Measurements from ENCODE around the gene SMG7. TPM values are rescaled to one million over a fixed set of nuclear protein-coding genes. Genes with fewer than 3 reads are reported as not detected.

The SMG7 gene
- total and polyA plus RNA-seq, 5 donors from 2014 or later = 13.6 to 66.1 (median 21.7) TPM

DNA sequence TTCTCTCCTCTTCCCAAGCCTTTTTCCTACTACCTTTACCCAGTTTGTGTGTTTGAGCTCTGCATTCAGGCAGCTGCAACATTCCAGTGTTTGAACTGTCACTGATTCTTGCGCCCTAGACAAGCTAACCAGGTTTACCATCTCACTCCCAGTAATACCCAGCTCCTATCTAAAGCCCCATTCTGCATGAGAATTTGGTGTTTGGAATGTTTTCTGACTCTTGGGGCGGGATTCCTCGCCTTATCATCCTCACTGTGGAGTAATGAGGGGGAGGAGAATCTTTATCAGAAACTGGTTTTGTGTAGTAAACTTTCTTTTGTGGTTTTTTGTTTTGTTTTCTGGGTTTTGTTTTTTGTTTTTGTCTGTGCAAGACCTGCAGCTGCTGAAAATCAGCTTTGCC is 81.5 kb downstream of the SMG7 start:
- peaks cover 72% of the 10 kb centered on the region for H3K36me3 ChIP-seq (ENCODE audit: control insufficient read depth, insufficient read depth, low read length)
- H3K36me3 Mint-ChIP-seq = peaks cover 33% of the 10 kb centered on the region
- no peak overlapping the region for H3K27ac ChIP-seq (ENCODE audit: insufficient read depth, low read length, poor library complexity, severe bottlenecking)

DNA sequence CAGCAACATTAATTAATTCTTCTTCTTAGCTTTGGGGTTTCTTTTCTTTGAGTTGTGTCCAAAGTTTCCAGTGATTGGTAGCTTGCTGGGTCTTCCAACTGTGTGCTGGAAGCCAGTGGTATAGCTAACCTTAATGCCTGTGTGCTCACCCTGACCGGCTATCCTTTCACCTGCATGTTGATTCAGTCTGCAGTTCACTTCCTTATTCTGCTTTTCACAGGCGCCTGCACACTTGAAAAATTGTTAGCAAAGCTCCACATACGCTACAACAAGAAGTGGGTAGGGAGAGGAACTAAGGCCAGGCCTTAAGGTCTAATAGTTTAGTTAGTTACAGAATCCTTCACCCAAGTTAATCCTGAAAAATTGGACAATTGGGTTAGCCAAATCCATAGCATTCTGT is 82.3 kb downstream of the SMG7 start:
- Mint-ChIP-seq H3K9me3 (no peaks in the 10 kb centered on the region), H3K36me3 (peaks cover 34% of the 10 kb centered on the region), H3K4me1 (peaks cover 0 to 5% (median 4%) of the 10 kb centered on the region in 4 donors), H3K27me3 (no peaks in the 10 kb centered on the region), H3K27ac (no peak overlapping the region), H3K4me3 (no peak overlapping the region)
- ATAC-seq (ENCODE audit: low read depth in 2 of 2) (no peak), DNase-seq (no peak)
- peaks cover 64% of the 10 kb centered on the region for H3K36me3 ChIP-seq (ENCODE audit: control insufficient read depth, insufficient read depth, low read length)
- H3K27me3 ChIP-seq (ENCODE audit: control insufficient read depth, insufficient read depth, low read length) = no peaks in the 10 kb centered on the region
- no peaks in the 10 kb centered on the region for H3K4me1 ChIP-seq (ENCODE audit: control insufficient read depth, insufficient read depth, low read length, poor library complexity, severe bottlenecking)
- no peak overlapping the region for H3K27ac ChIP-seq (ENCODE audit: insufficient read depth, low read length, poor library complexity, severe bottlenecking)
- H3K4me3 ChIP-seq (ENCODE audit: low read depth, low read length) = no peak overlapping the region
- no peaks in the 10 kb centered on the region for H3K9me3 ChIP-seq (ENCODE audit: control insufficient read depth in 2 of 2, low read length in 2 of 2)

More for the DNA sequence above, 81.5 kb downstream of the SMG7 start:
- Histone ChIP-seq H3K9me3 (ENCODE audit: control insufficient read depth in 2 of 2, low read length in 2 of 2) (no peaks in the 10 kb centered on the region), H3K4me3 (ENCODE audit: low read depth, low read length) (no peak overlapping the region), H3K4me1 (ENCODE audit: control insufficient read depth, insufficient read depth, low read length, poor library complexity, severe bottlenecking) (no peaks in the 10 kb centered on the region), H3K27me3 (ENCODE audit: control insufficient read depth, insufficient read depth, low read length) (no peaks in the 10 kb centered on the region)
- ATAC-seq (ENCODE audit: low read depth in 2 of 2) (no peak), DNase-seq (no peak)
- Mint-ChIP-seq H3K4me3 (no peak overlapping the region), H3K27me3 (no peaks in the 10 kb centered on the region), H3K9me3 (no peaks in the 10 kb centered on the region), H3K27ac (peak overlapping the region in 1 of 3 donors; percentile 80), H3K4me1 (peaks cover 0 to 5% (median 4%) of the 10 kb centered on the region in 4 donors)

DNA sequence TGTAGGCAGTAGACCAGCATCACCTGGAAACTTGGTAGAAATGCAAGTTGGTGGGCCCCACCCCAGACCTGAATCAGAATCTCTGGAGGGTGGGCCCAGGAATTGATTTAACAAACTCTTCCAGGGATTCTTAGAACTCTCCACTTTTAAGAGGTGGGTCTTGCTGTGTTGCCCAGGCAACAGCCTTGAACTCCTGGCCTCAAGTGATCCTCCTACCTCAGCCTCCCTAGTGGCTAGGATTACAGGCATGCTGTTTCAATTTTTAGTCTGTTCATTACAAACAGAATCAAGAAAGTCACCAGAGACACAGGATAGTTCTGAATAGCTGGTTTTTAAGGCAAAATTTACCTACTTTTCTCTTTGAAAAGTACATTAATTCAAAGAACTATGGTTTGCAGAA is 86.8 kb downstream of the SMG7 start:
- ATAC-seq (ENCODE audit: low read depth in 2 of 2) = no peak
- Histone ChIP-seq H3K36me3 (ENCODE audit: control insufficient read depth, insufficient read depth, low read length) (peaks cover 27% of the 10 kb centered on the region), H3K9me3 (ENCODE audit: control insufficient read depth in 2 of 2, low read length in 2 of 2) (no peaks in the 10 kb centered on the region), H3K4me3 (ENCODE audit: low read depth, low read length) (no peak overlapping the region), H3K27me3 (ENCODE audit: control insufficient read depth, insufficient read depth, low read length) (no peaks in the 10 kb centered on the region), H3K27ac (ENCODE audit: insufficient read depth, low read length, poor library complexity, severe bottlenecking) (no peak overlapping the region), H3K4me1 (ENCODE audit: control insufficient read depth, insufficient read depth, low read length, poor library complexity, severe bottlenecking) (no peaks in the 10 kb centered on the region)
- no peak overlapping the region for H3K4me3 Mint-ChIP-seq
- peaks cover 6% of the 10 kb centered on the region for H3K36me3 Mint-ChIP-seq
- H3K27me3 Mint-ChIP-seq = no peaks in the 10 kb centered on the region
- H3K4me1 Mint-ChIP-seq = peaks cover 0 to 3% (median 0%) of the 10 kb centered on the region in 4 donors
- H3K9me3 Mint-ChIP-seq = peaks cover 0 to 1% (median 0%) of the 10 kb centered on the region in 7 donors
- no peak overlapping the region for H3K27ac Mint-ChIP-seq
- DNase-seq = no peak

DNA sequence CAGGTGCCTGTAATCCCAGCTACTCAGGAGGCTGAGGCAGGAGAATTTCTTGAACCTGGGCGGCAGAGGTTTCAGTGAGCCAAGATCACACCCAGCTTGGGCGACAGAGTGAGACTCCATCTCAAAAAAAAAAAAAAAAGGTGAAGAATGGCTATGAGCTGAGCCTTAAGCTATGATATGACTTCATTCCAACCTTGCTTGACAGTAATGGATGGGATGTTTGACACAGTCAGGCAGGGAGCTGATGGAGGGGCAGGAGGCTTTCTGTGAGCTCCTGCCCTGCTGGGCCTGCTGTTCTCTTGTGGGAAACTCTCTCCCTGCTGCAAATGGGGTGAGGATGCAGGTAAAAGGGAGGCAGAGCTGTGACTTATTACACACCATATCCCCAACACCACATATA is 90.4 kb downstream of the SMG7 start:
- DNase-seq = no peak
- no peak for ATAC-seq (ENCODE audit: low read depth in 2 of 2)
- H3K4me1 Mint-ChIP-seq = no peaks in the 10 kb centered on the region

DNA sequence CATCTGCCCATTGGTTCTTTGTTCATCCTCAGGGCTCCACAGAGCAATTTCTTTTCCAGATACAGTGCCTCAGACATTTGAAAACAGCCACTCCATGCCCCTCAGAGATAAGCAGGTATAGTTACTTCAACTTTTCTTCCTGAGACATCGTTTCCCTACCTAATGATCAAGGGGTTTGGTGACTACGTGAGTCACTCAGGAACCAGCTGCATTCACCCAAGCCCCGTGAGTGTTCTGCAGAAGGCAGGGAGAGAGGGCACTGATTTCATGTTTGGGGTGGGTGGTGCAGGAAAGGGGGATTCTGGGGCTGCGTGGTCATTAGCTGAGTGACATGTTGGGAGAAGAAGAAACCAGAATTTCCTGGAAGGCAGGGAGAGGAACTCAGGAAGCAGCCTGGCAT is 93.0 kb downstream of the SMG7 start:
- H3K4me1 Mint-ChIP-seq = no peaks in the 10 kb centered on the region
- Histone ChIP-seq H3K36me3 (ENCODE audit: control insufficient read depth, insufficient read depth, low read length) (peaks cover 2% of the 10 kb centered on the region), H3K4me3 (ENCODE audit: low read depth, low read length) (no peak overlapping the region), H3K9me3 (ENCODE audit: control insufficient read depth in 2 of 2, low read length in 2 of 2) (no peaks in the 10 kb centered on the region), H3K27me3 (ENCODE audit: control insufficient read depth, insufficient read depth, low read length) (no peaks in the 10 kb centered on the region), H3K27ac (ENCODE audit: insufficient read depth, low read length, poor library complexity, severe bottlenecking) (no peak overlapping the region), H3K4me1 (ENCODE audit: control insufficient read depth, insufficient read depth, low read length, poor library complexity, severe bottlenecking) (no peaks in the 10 kb centered on the region)
- no peak overlapping the region for H3K4me3 Mint-ChIP-seq
- H3K9me3 Mint-ChIP-seq = peaks cover 0 to 1% (median 0%) of the 10 kb centered on the region in 7 donors
- ATAC-seq (ENCODE audit: low read depth in 2 of 2) (no peak), DNase-seq (no peak)
- no peaks in the 10 kb centered on the region for H3K36me3 Mint-ChIP-seq
- no peaks in the 10 kb centered on the region for H3K27me3 Mint-ChIP-seq
- H3K27ac Mint-ChIP-seq = peak overlapping the region in 1 of 3 donors; percentile 62

More for the DNA sequence above, 90.4 kb downstream of the SMG7 start:
- Histone ChIP-seq H3K4me1 (ENCODE audit: control insufficient read depth, insufficient read depth, low read length, poor library complexity, severe bottlenecking) (no peaks in the 10 kb centered on the region), H3K9me3 (ENCODE audit: control insufficient read depth in 2 of 2, low read length in 2 of 2) (no peaks in the 10 kb centered on the region), H3K27ac (ENCODE audit: insufficient read depth, low read length, poor library complexity, severe bottlenecking) (no peak overlapping the region), H3K4me3 (ENCODE audit: low read depth, low read length) (no peak overlapping the region), H3K27me3 (ENCODE audit: control insufficient read depth, insufficient read depth, low read length) (no peaks in the 10 kb centered on the region), H3K36me3 (ENCODE audit: control insufficient read depth, insufficient read depth, low read length) (peaks cover 2% of the 10 kb centered on the region)
- H3K27me3 Mint-ChIP-seq = no peaks in the 10 kb centered on the region
- H3K4me3 Mint-ChIP-seq = no peak overlapping the region
- H3K9me3 Mint-ChIP-seq = peaks cover 0 to 1% (median 0%) of the 10 kb centered on the region in 7 donors
- H3K27ac Mint-ChIP-seq = no peak overlapping the region
- H3K36me3 Mint-ChIP-seq = peaks cover 3% of the 10 kb centered on the region

DNA sequence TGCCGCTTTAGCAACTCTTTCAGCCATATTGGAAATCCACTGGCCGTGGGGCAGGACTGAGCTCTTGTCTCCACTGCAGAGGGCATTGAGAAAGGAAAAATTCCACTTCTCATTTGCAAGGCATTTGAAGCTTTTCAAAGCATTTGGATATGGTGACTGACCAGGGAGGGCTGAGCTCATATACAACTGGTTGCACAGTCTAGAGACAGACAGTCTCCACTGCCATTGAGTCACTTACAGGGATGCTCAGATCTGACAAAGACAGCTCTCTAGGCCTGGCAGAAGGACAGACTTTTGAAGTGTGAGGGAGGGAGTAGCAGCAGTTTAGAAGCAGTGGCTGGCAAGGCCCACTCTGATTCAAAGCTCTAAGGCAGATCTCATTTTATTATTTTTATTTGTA is 93.7 kb downstream of the SMG7 start:
- H3K9me3 ChIP-seq (ENCODE audit: control insufficient read depth in 2 of 2, low read length in 2 of 2) = no peaks in the 10 kb centered on the region
- H3K27ac ChIP-seq (ENCODE audit: insufficient read depth, low read length, poor library complexity, severe bottlenecking) = no peak overlapping the region
- H3K36me3 Mint-ChIP-seq = no peaks in the 10 kb centered on the region
- H3K27me3 ChIP-seq (ENCODE audit: control insufficient read depth, insufficient read depth, low read length) = no peaks in the 10 kb centered on the region
- H3K27ac Mint-ChIP-seq = no peak overlapping the region
- no peak for DNase-seq
- peaks cover 0 to 1% (median 0%) of the 10 kb centered on the region in 7 donors for H3K9me3 Mint-ChIP-seq
- no peak overlapping the region for H3K4me3 ChIP-seq (ENCODE audit: low read depth, low read length)
- H3K4me1 Mint-ChIP-seq = no peaks in the 10 kb centered on the region
- no peaks in the 10 kb centered on the region for H3K27me3 Mint-ChIP-seq
- no peak for ATAC-seq (ENCODE audit: low read depth in 2 of 2)
- no peaks in the 10 kb centered on the region for H3K4me1 ChIP-seq (ENCODE audit: control insufficient read depth, insufficient read depth, low read length, poor library complexity, severe bottlenecking)
- H3K4me3 Mint-ChIP-seq = no peak overlapping the region
- peaks cover 2% of the 10 kb centered on the region for H3K36me3 ChIP-seq (ENCODE audit: control insufficient read depth, insufficient read depth, low read length)

DNA sequence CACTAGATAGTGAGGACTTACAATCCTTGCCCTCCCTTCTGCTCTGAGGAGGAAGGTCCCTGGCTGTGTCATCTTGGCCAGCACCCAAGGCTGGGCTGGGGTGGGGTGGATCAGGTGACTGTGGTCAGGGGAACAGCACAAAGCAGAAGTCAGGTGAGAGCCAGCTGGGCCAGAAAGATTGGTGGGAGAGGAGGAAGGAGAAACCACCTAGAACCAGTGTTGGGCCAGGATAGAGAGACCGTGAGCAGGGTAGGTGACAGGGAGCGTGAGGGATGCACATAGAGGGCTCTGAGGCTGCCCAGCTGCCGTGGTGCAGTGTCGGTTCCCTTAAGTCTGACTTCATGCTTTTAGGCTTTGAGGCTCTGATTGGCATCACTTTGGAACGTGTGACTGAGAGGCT is 95.3 kb downstream of the SMG7 start:
- H3K27ac ChIP-seq (ENCODE audit: insufficient read depth, low read length, poor library complexity, severe bottlenecking) = no peak overlapping the region
- ATAC-seq (ENCODE audit: low read depth in 2 of 2) = peak in 1 of 2 donors; percentile 26
- H3K4me1 Mint-ChIP-seq = no peaks in the 10 kb centered on the region
- no peak overlapping the region for H3K4me3 ChIP-seq (ENCODE audit: low read depth, low read length)
- no peaks in the 10 kb centered on the region for H3K4me1 ChIP-seq (ENCODE audit: control insufficient read depth, insufficient read depth, low read length, poor library complexity, severe bottlenecking)
- H3K9me3 ChIP-seq (ENCODE audit: control insufficient read depth in 2 of 2, low read length in 2 of 2) = no peaks in the 10 kb centered on the region
- H3K36me3 Mint-ChIP-seq = no peaks in the 10 kb centered on the region
- H3K9me3 Mint-ChIP-seq = peaks cover 0 to 1% (median 0%) of the 10 kb centered on the region in 7 donors
- H3K27ac Mint-ChIP-seq = peak overlapping the region in 1 of 3 donors; percentile 89
- H3K27me3 ChIP-seq (ENCODE audit: control insufficient read depth, insufficient read depth, low read length) = no peaks in the 10 kb centered on the region
- no peaks in the 10 kb centered on the region for H3K27me3 Mint-ChIP-seq
- peak in 1 of 3 donors; percentile 16 for DNase-seq
- no peaks in the 10 kb centered on the region for H3K36me3 ChIP-seq (ENCODE audit: control insufficient read depth, insufficient read depth, low read length)
- no peak overlapping the region for H3K4me3 Mint-ChIP-seq

DNA sequence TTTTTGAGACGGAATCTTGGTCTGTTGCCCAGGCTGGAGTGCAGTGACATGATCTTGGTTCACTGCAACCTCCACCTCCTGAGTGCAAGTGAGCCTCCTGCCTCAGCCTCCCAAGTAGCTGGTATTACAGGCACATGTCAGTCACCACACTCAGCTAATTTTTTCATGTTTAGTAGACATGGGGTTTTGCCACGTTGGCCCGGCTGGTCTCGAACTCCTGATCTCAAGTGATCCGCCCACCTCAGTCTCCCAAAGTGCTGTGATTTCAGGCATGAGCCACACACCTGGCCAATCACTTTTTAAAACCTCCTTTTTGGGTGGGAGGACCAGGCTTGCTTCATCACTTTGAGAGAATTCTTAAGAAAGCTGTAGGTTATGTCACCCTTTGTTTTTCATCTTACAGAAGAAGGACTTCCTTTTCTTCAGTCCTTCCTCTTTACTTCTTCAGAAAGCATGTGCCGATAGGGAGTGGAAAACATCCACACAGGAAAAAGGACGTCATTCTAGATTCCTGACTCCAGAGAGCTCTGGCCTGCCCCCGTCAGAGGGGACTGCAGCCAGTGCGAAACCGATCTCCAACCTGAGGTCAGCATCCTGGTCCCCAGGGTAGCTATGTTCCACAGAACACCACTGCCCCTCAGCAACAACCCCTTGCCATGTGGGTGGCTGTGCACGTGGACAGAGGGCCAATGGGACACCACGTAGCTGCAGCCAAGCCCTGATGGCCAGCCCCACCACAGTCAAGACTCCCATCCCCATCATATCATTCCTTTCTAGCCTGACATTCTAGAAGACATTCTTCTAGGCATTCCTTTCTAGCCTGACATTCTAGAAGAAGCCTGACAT is 96.1 kb downstream of the SMG7 start:
- H3K9me3 ChIP-seq (ENCODE audit: control insufficient read depth in 2 of 2, low read length in 2 of 2) = no peaks in the 10 kb centered on the region
- no peak overlapping the region for H3K27ac ChIP-seq (ENCODE audit: insufficient read depth, low read length, poor library complexity, severe bottlenecking)
- no peaks in the 10 kb centered on the region for H3K36me3 ChIP-seq (ENCODE audit: control insufficient read depth, insufficient read depth, low read length)
- H3K9me3 Mint-ChIP-seq = peaks cover 0 to 1% (median 0%) of the 10 kb centered on the region in 7 donors
- no peaks in the 10 kb centered on the region for H3K4me1 ChIP-seq (ENCODE audit: control insufficient read depth, insufficient read depth, low read length, poor library complexity, severe bottlenecking)
- H3K4me3 Mint-ChIP-seq = peak overlapping the region in 1 of 4 donors; percentile 35
- no peak overlapping the region for H3K4me3 ChIP-seq (ENCODE audit: low read depth, low read length)
- H3K4me1 Mint-ChIP-seq = no peaks in the 10 kb centered on the region
- H3K36me3 Mint-ChIP-seq = no peaks in the 10 kb centered on the region
- H3K27me3 ChIP-seq (ENCODE audit: control insufficient read depth, insufficient read depth, low read length) = no peaks in the 10 kb centered on the region
- peak overlapping the region in 1 of 3 donors; percentile 42 for H3K27ac Mint-ChIP-seq
- H3K27me3 Mint-ChIP-seq = no peaks in the 10 kb centered on the region
- no peak for ATAC-seq (ENCODE audit: low read depth in 2 of 2)
- no peak for DNase-seq

Data from CD4-positive, CD25-positive, alpha-beta regulatory T cell (primary cell).